ENCODE data around the gene SLC35B1. TPM values are rescaled to one million over a fixed set of nuclear protein-coding genes. Genes with fewer than 3 reads are reported as not detected.

The SLC35B1 gene
- total RNA-seq, 1 donor from 2014 or later, result 48.1 TPM

DNA sequence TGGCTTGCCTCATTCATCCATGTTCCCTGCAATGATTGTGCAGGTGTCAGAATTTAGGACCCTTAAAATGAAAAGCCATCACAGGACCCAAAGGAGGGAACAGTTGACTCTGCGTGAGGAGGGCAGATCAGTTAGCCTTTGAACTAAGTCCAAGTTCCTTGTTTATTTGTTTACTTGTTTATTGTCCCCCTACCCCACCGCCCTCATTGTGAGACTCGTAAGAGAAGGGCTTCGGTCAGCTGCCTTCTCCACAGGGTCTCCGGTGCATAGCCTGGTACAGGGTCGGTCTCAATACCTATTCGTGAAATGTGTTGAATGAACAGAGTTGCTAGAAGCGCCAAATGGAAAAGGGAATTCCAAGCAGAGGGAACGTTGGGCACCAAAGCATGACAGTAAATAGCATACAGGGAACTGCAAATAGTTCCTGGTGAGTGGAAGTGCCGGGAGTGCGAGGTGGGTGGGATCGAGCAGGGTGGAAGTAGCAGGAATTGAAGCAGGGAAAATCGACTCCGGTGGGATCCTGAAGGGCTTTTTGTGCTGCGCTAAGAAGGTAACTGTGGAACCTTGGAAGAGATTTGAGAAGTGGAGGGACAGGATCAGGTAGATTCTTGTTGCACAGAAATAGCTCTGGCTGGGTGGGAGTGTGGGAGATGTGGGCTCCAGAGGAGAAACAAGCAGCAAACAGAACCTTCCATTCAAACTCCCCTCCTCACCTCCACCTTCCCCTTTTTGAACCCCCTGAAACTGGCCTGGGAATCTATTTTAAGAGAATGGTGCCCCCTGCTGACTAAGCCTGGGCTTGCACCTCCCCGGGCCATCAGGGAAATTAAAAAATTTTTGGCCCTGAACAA, 12.7 kb downstream of the SLC35B1 start:
- Histone ChIP-seq H3K27me3 (no peaks in the 10 kb centered on the region), H3K4me3 (no peak overlapping the region), H3K9me3 (no peaks in the 10 kb centered on the region), H3K36me3 (peaks cover 2% of the 10 kb centered on the region), H3K27ac (no peak overlapping the region), H3K4me1 (no peaks in the 10 kb centered on the region)
- DNase-seq (peak; percentile 73), ATAC-seq (peak; percentile 75)
- intact Hi-C loops (cut with DNase I), result loop anchor here (5.0 to 10.0 kb wide), 2 partner anchors 123 to 150 kb away; partner anchors contain the start of gene TAC4
- TF ChIP-seq, protein P1, sequence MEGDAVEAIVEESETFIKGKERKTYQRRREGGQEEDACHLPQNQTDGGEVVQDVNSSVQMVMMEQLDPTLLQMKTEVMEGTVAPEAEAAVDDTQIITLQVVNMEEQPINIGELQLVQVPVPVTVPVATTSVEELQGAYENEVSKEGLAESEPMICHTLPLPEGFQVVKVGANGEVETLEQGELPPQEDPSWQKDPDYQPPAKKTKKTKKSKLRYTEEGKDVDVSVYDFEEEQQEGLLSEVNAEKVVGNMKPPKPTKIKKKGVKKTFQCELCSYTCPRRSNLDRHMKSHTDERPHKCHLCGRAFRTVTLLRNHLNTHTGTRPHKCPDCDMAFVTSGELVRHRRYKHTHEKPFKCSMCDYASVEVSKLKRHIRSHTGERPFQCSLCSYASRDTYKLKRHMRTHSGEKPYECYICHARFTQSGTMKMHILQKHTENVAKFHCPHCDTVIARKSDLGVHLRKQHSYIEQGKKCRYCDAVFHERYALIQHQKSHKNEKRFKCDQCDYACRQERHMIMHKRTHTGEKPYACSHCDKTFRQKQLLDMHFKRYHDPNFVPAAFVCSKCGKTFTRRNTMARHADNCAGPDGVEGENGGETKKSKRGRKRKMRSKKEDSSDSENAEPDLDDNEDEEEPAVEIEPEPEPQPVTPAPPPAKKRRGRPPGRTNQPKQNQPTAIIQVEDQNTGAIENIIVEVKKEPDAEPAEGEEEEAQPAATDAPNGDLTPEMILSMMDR (IDR thresholded peaks at IDR 0.05), result peak; percentile 89

GRCh38 chr17:49692751-49693150, 15.0 kb downstream of the SLC35B1 start:
- no peak for DNase-seq
- no peak overlapping the region for H3K4me3 ChIP-seq
- intact Hi-C loops (cut with DNase I), result loop anchor here (10.0 kb wide), 1 partner anchor 152 kb away; the partner anchor contains the start of gene TAC4
- no peak overlapping the region for H3K27ac ChIP-seq
- H3K36me3 ChIP-seq, result no peaks in the 10 kb centered on the region
- no peaks in the 10 kb centered on the region for H3K9me3 ChIP-seq
- H3K27me3 ChIP-seq, result no peaks in the 10 kb centered on the region
- peaks cover 13% of the 10 kb centered on the region for H3K4me1 ChIP-seq
- TF ChIP-seq, protein P1 (IDR thresholded peaks at IDR 0.05), result no peak
- ATAC-seq, result no peak

GRCh38 chr17:49691677-49692191, 16.0 kb downstream of the SLC35B1 start:
- DNase-seq (no peak), ATAC-seq (no peak)
- no peaks in the 10 kb centered on the region for H3K27me3 ChIP-seq
- intact Hi-C loops (cut with DNase I), result loop anchor here (10.0 kb wide), 1 partner anchor 153 kb away; the partner anchor contains the start of gene TAC4
- H3K36me3 ChIP-seq, result no peaks in the 10 kb centered on the region
- H3K4me3 ChIP-seq, result no peak overlapping the region
- H3K27ac ChIP-seq, result peak overlapping the region; percentile 6
- no peaks in the 10 kb centered on the region for H3K9me3 ChIP-seq
- TF ChIP-seq, protein P1 (IDR thresholded peaks at IDR 0.05), result no peak
- H3K4me1 ChIP-seq, result peaks cover 18% of the 10 kb centered on the region

DNA sequence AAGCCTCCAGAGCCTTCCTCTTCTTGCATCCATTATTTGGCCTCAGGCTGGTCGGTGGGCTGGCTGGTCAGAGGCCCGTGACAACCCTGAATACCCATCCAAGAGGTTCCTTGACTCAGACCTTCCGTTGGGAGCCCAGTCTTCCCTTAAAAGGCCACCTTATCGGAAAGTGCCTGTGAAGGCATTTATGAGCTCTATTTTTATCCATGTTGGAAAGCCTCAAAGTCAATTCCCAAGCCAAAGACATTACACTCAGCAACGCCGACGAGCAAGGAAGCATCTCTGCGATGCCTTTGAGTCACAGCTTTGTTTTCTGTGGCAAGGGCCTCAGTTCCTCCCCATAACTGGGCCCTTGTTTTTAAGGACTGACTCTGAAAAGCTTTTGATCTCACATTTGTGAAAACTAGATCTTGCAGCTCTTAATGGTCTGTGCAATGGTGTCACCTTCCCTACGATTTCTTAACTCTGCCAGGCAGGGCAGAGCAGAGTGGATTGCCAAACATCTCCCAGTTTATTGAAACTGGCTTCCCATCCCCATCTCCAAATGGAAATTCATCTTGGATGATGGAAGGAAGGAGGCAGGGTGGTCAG, 16.6 kb downstream of the SLC35B1 start:
- intact Hi-C loops (cut with DNase I), result loop anchor here (10.0 kb wide), 1 partner anchor 154 kb away; the partner anchor contains the start of gene TAC4
- Histone ChIP-seq H3K36me3 (no peaks in the 10 kb centered on the region), H3K27ac (peak overlapping the region; percentile 6), H3K4me3 (no peak overlapping the region), H3K27me3 (no peaks in the 10 kb centered on the region), H3K4me1 (peaks cover 18% of the 10 kb centered on the region), H3K9me3 (no peaks in the 10 kb centered on the region)
- DNase-seq, result no peak
- TF ChIP-seq, protein P1 (IDR thresholded peaks at IDR 0.05), result no peak
- ATAC-seq, result no peak

DNA sequence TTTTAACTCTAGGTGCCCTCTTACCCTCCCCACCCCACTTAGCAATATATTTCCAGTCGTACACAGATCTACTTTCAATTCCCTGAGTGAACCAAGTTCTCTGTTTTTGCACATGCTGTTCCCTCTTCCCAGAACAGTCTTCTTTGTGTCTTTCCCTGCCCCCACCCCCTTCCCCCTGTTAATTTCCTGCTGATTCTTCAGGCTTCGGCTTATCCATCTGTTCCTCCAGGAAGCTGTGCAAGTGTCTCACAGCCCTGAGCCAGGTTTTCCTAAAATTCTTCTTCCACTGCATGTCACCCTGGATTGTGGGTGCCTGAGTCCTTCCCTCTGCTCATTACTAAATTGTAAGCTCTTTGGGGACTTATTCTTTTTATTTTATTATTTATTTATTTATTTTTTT, 17.5 kb downstream of the SLC35B1 start:
- TF ChIP-seq, protein P1 (IDR thresholded peaks at IDR 0.05), result no peak
- Histone ChIP-seq H3K27me3 (no peaks in the 10 kb centered on the region), H3K4me1 (peaks cover 18% of the 10 kb centered on the region), H3K36me3 (no peaks in the 10 kb centered on the region), H3K27ac (no peak overlapping the region), H3K4me3 (no peak overlapping the region), H3K9me3 (no peaks in the 10 kb centered on the region)
- no peak for DNase-seq
- intact Hi-C loops (cut with DNase I), result loop anchor here (10.0 kb wide), 1 partner anchor 155 kb away; the partner anchor contains the start of gene TAC4
- ATAC-seq, result no peak

Measured in upper lobe of right lung (tissue), 1 donor.